Keratinocyte (primary cell): Measurements from ENCODE around the gene SCAMP1. TPM values are rescaled to one million over a fixed set of nuclear protein-coding genes. Genes with fewer than 3 reads are reported as not detected.

ENCODE experiments used
- DNase-seq: peaks from one replicate; pipeline ENCODE4 v3.0.0-alpha.2; 2011; ENCODE audit warnings: low read depth, missing footprints, low spot score
- FAIRE-seq: peaks from 2 replicates; lab custom pipeline; 2011; peaks lifted over from hg19 to GRCh38; lab: Jason Lieb, UNC
- H2AFZ ChIP-seq: 2 replicates; pipeline ENCODE4 v1.6.0; 2012; ENCODE audit warnings: low read length, control low read depth, inconsistent platforms; ENCODE audit not compliant: control insufficient read depth
- H3K27ac ChIP-seq: 2 replicates; pipeline ENCODE4 v1.5.1; 2011; ENCODE audit warnings: low read length; ENCODE audit not compliant: control insufficient read depth, insufficient read depth
- H3K27me3 ChIP-seq: 3 replicates; pipeline ENCODE4 v1.6.0; 2011; ENCODE audit warnings: low read length; ENCODE audit not compliant: control insufficient read depth, insufficient read depth; ENCODE audit errors: extremely low read depth
- H3K36me3 ChIP-seq, 2 experiments: 2 replicates in 1 of 2; 3 replicates in 1 of 2; pipeline ENCODE4 v1.5.1; 2011; ENCODE audit warnings: low read length in 2 of 2, mild to moderate bottlenecking in 1 of 2; ENCODE audit not compliant: control insufficient read depth in 2 of 2, insufficient read depth in 2 of 2; ENCODE audit errors: extremely low read depth in 1 of 2
- H3K4me1 ChIP-seq: 3 replicates; pipeline ENCODE4 v1.5.1; 2011; ENCODE audit warnings: low read length; ENCODE audit not compliant: control insufficient read depth, insufficient read depth; ENCODE audit errors: extremely low read depth
- H3K4me2 ChIP-seq: 3 replicates; pipeline ENCODE4 v1.6.0; 2011; ENCODE audit warnings: low read depth, low read length; ENCODE audit not compliant: control insufficient read depth, insufficient read depth; ENCODE audit errors: extremely low read depth
- H3K4me3 ChIP-seq, 3 experiments: fragments of 200-600 bp in 1 of 3; sonication (generic) in 1 of 3; 2 replicates in 2 of 3; 3 replicates in 1 of 3; pipeline ENCODE4 v1.5.1; 2011 to 2016; ENCODE audit warnings: low read length in 3 of 3, mild to moderate bottlenecking in 3 of 3, control low read depth in 2 of 3, inconsistent platforms in 1 of 3, low read depth in 1 of 3, mixed read lengths in 1 of 3, mixed run types in 1 of 3, moderate library complexity in 1 of 3; ENCODE audit not compliant: control insufficient read depth in 2 of 3, insufficient read depth in 2 of 3; ENCODE audit errors: extremely low read depth in 1 of 3
- H3K79me2 ChIP-seq: 2 replicates; pipeline ENCODE4 v1.6.0; 2012; ENCODE audit warnings: low read length; ENCODE audit not compliant: control insufficient read depth, insufficient read depth
- H3K9ac ChIP-seq: 3 replicates; pipeline ENCODE4 v1.6.0; 2011; ENCODE audit warnings: low read length; ENCODE audit not compliant: control insufficient read depth, insufficient read depth; ENCODE audit errors: extremely low read depth
- H3K9me1 ChIP-seq: 3 replicates; pipeline ENCODE4 v1.6.0; 2011; ENCODE audit warnings: low read length; ENCODE audit not compliant: control insufficient read depth, insufficient read depth; ENCODE audit errors: extremely low read depth
- H3K9me3 ChIP-seq: 2 replicates; pipeline ENCODE4 v1.5.1; 2012; ENCODE audit warnings: low read depth, low read length; ENCODE audit not compliant: control insufficient read depth
- H4K20me1 ChIP-seq: 3 replicates; pipeline ENCODE4 v1.6.0; 2011; ENCODE audit warnings: low read length; ENCODE audit not compliant: control insufficient read depth, insufficient read depth; ENCODE audit errors: extremely low read depth
- CTCF ChIP-seq, 3 experiments: IDR thresholded peaks in 1 of 3; conservative IDR thresholded peaks in 1 of 3; optimal IDR thresholded peaks in 1 of 3; 2 replicates in 2 of 3; 3 replicates in 1 of 3; pipeline versions ENCODE3 to v1.5.1; 2011; ENCODE audit warnings: low read length in 3 of 3, mild to moderate bottlenecking in 3 of 3, moderate library complexity in 2 of 3, control low read depth in 1 of 3, inconsistent platforms in 1 of 3; ENCODE audit not compliant: insufficient read depth in 2 of 3; ENCODE audit errors: extremely low read depth in 1 of 3
- EZH2 ChIP-seq: IDR thresholded peaks from one replicate; pipeline ENCODE4 v1.6.1; 2012; ENCODE audit warnings: inconsistent platforms, mild to moderate bottlenecking, low read length, moderate library complexity
- dilution Hi-C: fragments of 300-500 bp; cut with MboI; formaldehyde crosslinking; loops from one replicate; pipeline ENCODE4 v1.7.0; 2020; ENCODE audit warnings: low sequenced_read_pairs; ENCODE audit not compliant: extremely low pct_ligation_motif_present
- polyA plus RNA-seq, 5 experiments: library from polyadenylated mRNA; depleted of rRNA in 3 of 5; stranded (reverse) in 3 of 5; stranded (forward) in 1 of 5; unstranded in 1 of 5; fragments of >200 nt; gene quantifications; 1 replicate in 1 of 5; 2 replicates in 3 of 5; 3 replicates in 1 of 5; pipeline versions ENCODE4 v1.2.1 to v1.2.3, GENCODE V29; 2011 to 2012; ENCODE audit warnings: missing spikeins in 2 of 5, low read depth in 1 of 5, low replicate concordance in 1 of 5

The SCAMP1 gene
- polyA plus RNA-seq, 1 donor (not counting 4 experiments of a cell fraction or from before 2014, with no cell fraction given): 36.6 TPM

GRCh38 chr5:78397831-78398230 lies 37.4 kb downstream of the SCAMP1 start:
- no peak overlapping the region for H3K4me3 ChIP-seq
- dilution Hi-C loops: no loop called here
- no peaks in the 10 kb centered on the region for H4K20me1 ChIP-seq
- TF ChIP-seq CTCF (optimal IDR thresholded peaks at IDR 0.05 in 1 of 3, IDR thresholded peaks at IDR 0.05 in 1 of 3, conservative IDR thresholded peaks at IDR 0.05 in 1 of 3; ENCODE audit: extremely low read depth in 1 of 3, insufficient read depth in 2 of 3, low read length in 3 of 3): no peak
- TF ChIP-seq EZH2: no peak
- H2AFZ ChIP-seq: no peak overlapping the region
- H3K9me1 ChIP-seq: no peaks in the 10 kb centered on the region
- no peak overlapping the region for H3K4me2 ChIP-seq
- FAIRE-seq (no peak), DNase-seq (no peak)
- H3K9ac ChIP-seq: no peak overlapping the region
- H3K27ac ChIP-seq: no peak overlapping the region
- H3K79me2 ChIP-seq: peaks cover 7% of the 10 kb centered on the region
- no peaks in the 10 kb centered on the region for H3K9me3 ChIP-seq
- no peaks in the 10 kb centered on the region for H3K36me3 ChIP-seq
- no peaks in the 10 kb centered on the region for H3K27me3 ChIP-seq
- no peaks in the 10 kb centered on the region for H3K4me1 ChIP-seq

- H3K9me3 ChIP-seq: no peaks in the 10 kb centered on the region
- no peak overlapping the region for H3K27ac ChIP-seq
- H3K36me3 ChIP-seq: no peaks in the 10 kb centered on the region
- H3K27me3 ChIP-seq: no peaks in the 10 kb centered on the region
- H4K20me1 ChIP-seq: no peaks in the 10 kb centered on the region
- FAIRE-seq (no peak), DNase-seq (no peak)
- dilution Hi-C loops: no loop called here
- no peak for TF ChIP-seq CTCF (optimal IDR thresholded peaks at IDR 0.05 in 1 of 3, IDR thresholded peaks at IDR 0.05 in 1 of 3, conservative IDR thresholded peaks at IDR 0.05 in 1 of 3; ENCODE audit: extremely low read depth in 1 of 3, insufficient read depth in 2 of 3, low read length in 3 of 3)
- no peak for TF ChIP-seq EZH2
- no peaks in the 10 kb centered on the region for H3K4me1 ChIP-seq
- H3K4me2 ChIP-seq: no peak overlapping the region
- H3K9ac ChIP-seq: no peak overlapping the region
- peaks cover 7% of the 10 kb centered on the region for H3K79me2 ChIP-seq
- no peak overlapping the region for H2AFZ ChIP-seq
- H3K9me1 ChIP-seq: no peaks in the 10 kb centered on the region
- no peak overlapping the region for H3K4me3 ChIP-seq
Measured at GRCh38 chr5:78399116-78399515, 38.7 kb downstream of the SCAMP1 start.
